ENCODE measurements around the gene CACNA2D1.

CACNA2D1 gene

DNA sequence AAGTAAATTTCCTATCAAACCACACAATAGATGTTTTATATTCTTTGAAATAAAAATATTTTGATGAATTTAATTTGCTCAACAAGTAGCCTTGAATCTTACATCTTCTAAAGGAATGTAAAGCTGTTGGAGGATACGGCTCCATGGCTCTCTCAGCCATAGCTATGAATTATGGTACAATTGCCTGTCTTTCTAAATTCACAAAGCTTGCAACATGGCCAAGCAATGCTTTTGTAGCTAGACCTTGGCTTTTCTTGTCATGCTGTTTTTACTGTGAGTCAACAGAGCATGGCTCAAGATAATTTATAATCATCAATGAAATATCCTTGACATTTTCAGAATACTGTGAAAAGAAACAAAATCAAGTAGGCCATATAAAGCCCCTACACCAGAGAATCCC, 286.7 kb downstream of the CACNA2D1 start:
- DNase-seq (ENCODE audit: low read depth) = no peak
- TF ChIP-seq, protein P1, sequence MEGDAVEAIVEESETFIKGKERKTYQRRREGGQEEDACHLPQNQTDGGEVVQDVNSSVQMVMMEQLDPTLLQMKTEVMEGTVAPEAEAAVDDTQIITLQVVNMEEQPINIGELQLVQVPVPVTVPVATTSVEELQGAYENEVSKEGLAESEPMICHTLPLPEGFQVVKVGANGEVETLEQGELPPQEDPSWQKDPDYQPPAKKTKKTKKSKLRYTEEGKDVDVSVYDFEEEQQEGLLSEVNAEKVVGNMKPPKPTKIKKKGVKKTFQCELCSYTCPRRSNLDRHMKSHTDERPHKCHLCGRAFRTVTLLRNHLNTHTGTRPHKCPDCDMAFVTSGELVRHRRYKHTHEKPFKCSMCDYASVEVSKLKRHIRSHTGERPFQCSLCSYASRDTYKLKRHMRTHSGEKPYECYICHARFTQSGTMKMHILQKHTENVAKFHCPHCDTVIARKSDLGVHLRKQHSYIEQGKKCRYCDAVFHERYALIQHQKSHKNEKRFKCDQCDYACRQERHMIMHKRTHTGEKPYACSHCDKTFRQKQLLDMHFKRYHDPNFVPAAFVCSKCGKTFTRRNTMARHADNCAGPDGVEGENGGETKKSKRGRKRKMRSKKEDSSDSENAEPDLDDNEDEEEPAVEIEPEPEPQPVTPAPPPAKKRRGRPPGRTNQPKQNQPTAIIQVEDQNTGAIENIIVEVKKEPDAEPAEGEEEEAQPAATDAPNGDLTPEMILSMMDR (IDR thresholded peaks at IDR 0.05; ENCODE audit: control insufficient read depth, insufficient read depth, low read depth, low read length, missing control alignments) = no peak
- no peak overlapping the region for H3K4me3 ChIP-seq (ENCODE audit: control insufficient read depth, low read depth, low read length)

DNA sequence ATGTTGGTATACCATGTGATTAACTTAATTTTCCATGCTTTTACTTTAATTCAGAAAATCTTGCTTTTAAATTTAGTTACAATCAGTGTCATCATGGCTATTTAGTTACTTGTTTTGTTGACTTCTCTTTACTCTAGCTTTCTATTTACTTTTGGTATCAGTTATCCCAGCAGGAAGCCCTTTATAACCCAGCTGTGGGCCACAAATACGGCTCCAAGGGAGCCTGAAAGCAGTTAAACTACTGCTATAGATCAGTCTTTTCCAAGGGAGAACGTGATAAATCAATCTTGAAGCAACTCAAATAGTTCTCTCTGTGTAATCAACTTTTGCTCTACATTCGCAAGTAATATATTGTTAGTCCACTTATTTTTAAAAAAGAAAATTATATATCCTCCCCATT, 287.4 kb downstream of the CACNA2D1 start:
- no peak for DNase-seq (ENCODE audit: low read depth)
- H3K4me3 ChIP-seq (ENCODE audit: control insufficient read depth, low read depth, low read length) = no peak overlapping the region
- TF ChIP-seq, protein P1 (IDR thresholded peaks at IDR 0.05; ENCODE audit: control insufficient read depth, insufficient read depth, low read depth, low read length, missing control alignments) = no peak

DNA sequence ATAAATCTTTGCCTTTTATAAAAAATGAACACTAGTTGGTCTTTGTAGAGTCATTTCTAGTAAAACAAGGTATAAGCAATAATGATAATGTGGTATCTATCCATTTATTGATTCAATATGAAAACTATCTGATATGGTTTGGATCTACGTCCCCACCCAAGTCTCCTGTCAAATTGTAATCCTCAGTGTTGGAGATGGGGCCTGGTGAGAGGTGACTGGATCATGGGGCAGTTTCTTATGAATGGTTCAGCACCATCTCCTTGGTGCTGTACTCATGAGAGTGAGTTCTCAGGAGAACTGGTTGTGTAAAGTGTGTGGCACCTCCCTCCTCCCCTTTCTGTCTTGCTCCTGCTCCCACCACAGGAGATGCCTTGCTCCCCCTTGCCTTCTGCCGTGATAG, 288.8 kb downstream of the CACNA2D1 start:
- DNase-seq (ENCODE audit: low read depth) = no peak
- H3K4me3 ChIP-seq (ENCODE audit: control insufficient read depth, low read depth, low read length) = no peak overlapping the region
- TF ChIP-seq, protein P1 (IDR thresholded peaks at IDR 0.05; ENCODE audit: control insufficient read depth, insufficient read depth, low read depth, low read length, missing control alignments) = no peak

DNA sequence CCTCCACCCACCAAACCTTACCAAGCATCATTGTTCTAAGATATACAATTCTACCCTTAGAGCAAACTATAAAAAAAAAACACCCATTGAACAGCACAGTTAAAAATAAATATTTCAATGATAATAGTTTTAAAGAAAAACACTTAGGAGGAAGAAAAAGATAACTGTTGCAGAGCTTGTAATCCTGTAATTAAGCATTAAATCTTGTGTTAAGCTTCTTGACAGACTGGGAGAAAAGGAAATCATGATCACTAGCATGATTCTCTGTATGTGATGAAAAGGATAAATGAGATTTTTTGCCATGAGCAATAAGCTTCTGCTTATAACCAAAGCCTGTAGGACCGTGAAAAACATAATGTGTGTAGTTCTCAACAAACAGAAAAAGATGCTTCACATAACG, 289.8 kb downstream of the CACNA2D1 start:
- no peak for DNase-seq (ENCODE audit: low read depth)
- TF ChIP-seq, protein P1 (IDR thresholded peaks at IDR 0.05; ENCODE audit: control insufficient read depth, insufficient read depth, low read depth, low read length, missing control alignments) = no peak
- H3K4me3 ChIP-seq (ENCODE audit: control insufficient read depth, low read depth, low read length) = no peak overlapping the region

DNA sequence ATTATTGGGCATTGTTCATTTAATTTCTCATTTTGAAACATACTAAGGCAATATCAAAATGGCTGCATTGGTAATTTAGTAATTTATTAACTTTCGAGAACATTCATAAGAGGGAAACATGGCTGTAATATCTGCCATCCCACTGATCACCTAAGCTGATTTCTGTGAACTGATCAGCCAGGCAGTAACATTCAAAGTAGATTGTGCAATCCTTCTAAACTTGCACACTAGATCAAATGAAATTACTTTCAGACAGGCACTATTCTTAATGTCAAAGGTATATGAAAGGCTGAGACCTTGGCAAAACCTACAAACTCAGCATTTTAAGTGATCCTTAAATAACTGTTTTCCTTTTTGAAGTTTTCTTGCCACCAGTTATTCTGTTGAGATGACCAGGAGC, 290.7 kb downstream of the CACNA2D1 start:
- no peak for DNase-seq (ENCODE audit: low read depth)
- TF ChIP-seq, protein P1 (IDR thresholded peaks at IDR 0.05; ENCODE audit: control insufficient read depth, insufficient read depth, low read depth, low read length, missing control alignments) = no peak
- H3K4me3 ChIP-seq (ENCODE audit: control insufficient read depth, low read depth, low read length) = no peak overlapping the region

DNA sequence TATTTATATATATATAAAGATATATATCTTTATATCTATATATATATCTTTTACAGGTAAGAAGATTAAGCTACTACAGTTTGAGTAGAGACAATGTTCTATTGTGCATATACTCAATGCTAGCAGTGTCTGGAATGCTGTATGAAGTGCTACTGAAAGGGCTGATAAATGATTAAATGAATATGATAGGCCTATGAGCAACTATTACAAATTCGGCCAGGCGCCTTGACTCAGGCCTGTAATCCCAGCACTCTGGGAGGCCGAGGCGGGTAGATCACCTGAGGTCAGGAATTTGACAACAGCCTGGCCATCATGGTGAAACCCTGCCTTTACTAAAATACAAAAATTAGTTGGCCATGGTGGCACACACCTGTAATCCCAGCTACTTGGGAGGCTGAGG, 297.1 kb downstream of the CACNA2D1 start:
- DNase-seq (ENCODE audit: low read depth) = no peak
- no peak overlapping the region for H3K4me3 ChIP-seq (ENCODE audit: control insufficient read depth, low read depth, low read length)
- TF ChIP-seq, protein P1 (IDR thresholded peaks at IDR 0.05; ENCODE audit: control insufficient read depth, insufficient read depth, low read depth, low read length, missing control alignments) = no peak

DNA sequence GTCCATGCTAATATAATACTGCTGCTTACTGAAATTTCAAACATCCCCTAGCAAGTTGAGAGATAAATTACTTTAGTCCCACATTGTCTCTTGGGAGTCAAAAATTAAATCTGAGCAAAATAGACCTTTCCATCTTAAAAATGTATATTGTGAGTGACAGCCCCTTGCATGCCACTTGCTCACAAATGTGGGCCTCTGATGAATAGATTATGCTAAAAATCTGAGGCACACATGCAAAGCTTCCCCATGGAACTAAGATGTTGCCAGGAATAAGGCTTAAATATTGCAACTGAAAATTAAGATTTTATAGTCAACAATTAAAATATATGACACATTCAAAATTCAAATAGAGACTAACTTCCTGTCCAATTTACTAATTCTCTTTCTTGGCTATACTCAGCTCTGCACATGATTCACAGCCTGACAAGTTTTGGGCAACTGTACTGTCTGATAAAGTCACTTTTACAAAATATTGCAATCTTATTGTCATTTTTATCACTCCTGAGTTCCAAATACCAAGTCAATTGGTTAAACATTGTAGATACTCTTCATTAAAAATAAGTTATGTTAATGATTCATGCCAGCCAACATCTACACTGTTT, 301.2 kb downstream of the CACNA2D1 start:
- no peak for DNase-seq (ENCODE audit: low read depth)
- TF ChIP-seq, protein P1 (IDR thresholded peaks at IDR 0.05; ENCODE audit: control insufficient read depth, insufficient read depth, low read depth, low read length, missing control alignments) = no peak
- no peak overlapping the region for H3K4me3 ChIP-seq (ENCODE audit: control insufficient read depth, low read depth, low read length)
